ENCODE results near the gene PARK7.

PARK7 gene

DNA sequence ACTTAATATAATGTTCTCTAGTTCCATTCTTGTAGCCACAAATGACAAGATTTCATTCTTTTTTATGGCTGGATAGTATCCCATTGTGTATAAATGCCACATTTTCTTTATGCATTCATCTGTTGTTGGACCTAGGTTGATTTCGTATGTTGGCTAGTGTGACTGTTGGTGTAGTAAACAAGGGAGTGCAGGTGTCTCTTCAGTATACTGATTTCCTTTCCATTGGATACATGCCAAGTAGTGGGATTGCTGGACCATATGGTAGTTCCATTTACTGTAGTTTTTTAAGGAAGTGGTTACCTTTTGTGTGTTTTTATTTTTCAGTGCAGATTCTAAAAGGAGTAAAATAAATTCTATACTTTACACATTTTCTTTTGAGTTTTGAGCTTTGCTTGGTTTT, 5.7 kb downstream of the PARK7 start:
- Histone ChIP-seq H3K9ac (ENCODE audit: low read depth, low read length) (no peak overlapping the region), H3K4me1 (ENCODE audit: insufficient read depth, low read length) (peaks cover 6% of the 10 kb centered on the region; the same call in 1 of the 2 replicates), H3K4me3 (ENCODE audit: low read length) (no peak overlapping the region), H3K27ac (ENCODE audit: low read depth, low read length) (no peak overlapping the region), H3K36me3 (ENCODE audit: insufficient read depth, low read length) (peaks cover 90% of the 10 kb centered on the region), H3K9me3 (ENCODE audit: insufficient read depth, low read depth, low read length) (no peaks in the 10 kb centered on the region), H3K27me3 (ENCODE audit: insufficient read depth, low read length) (no peaks in the 10 kb centered on the region)
- 83% methylated on average over 1 of the region's 1 CpG for WGBS

DNA sequence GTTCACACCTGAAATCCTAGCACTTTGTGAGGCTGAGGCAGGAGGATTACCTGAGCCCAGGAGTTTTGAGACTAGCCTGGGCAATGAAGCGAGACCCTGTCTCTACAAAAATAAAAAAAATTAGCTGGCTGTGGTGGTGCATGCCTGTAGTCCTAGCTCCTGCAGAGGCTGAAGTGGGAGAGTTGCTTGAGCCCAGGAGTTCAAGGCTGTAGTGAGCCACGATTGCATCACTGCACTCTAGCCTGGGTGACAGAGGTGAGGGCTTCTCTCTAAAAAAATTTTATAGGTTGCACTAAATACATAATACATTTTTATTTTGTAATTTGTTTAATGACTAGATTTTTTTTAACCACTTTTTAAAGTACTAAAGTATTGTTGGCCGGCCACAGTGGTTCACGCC, 6.1 kb downstream of the PARK7 start:
- Histone ChIP-seq H3K36me3 (ENCODE audit: insufficient read depth, low read length) (peaks cover 93% of the 10 kb centered on the region), H3K9ac (ENCODE audit: low read depth, low read length) (no peak overlapping the region), H3K27ac (ENCODE audit: low read depth, low read length) (no peak overlapping the region), H3K4me3 (ENCODE audit: low read length) (no peak overlapping the region), H3K27me3 (ENCODE audit: insufficient read depth, low read length) (no peaks in the 10 kb centered on the region), H3K4me1 (ENCODE audit: insufficient read depth, low read length) (peaks cover 2% of the 10 kb centered on the region; the same call in 1 of the 2 replicates), H3K9me3 (ENCODE audit: insufficient read depth, low read depth, low read length) (no peaks in the 10 kb centered on the region)
- WGBS = 96% methylated on average over 4 of the region's 4 CpGs

DNA sequence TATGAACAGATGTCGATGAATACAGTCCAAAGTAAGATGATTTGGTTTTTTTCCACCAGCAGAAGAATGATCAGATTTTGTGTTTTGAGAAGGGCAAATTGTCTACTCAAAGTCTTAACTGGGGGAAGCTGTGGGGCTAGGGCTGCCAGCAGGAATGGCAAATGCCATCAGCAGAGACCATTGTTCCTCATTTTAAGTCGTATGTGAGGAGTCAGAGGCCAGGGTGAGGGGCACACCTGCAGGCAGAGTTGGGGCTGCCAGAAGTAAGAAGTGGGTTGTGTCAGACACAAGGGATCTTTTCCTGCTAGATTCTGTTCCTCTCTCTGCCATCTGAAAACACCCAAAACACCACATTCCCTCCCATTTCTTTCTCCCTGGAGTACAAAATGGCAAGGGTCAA, 8.7 kb downstream of the PARK7 start:
- H3K36me3 ChIP-seq (ENCODE audit: insufficient read depth, low read length) = peaks cover 76% of the 10 kb centered on the region
- H3K9me3 ChIP-seq (ENCODE audit: insufficient read depth, low read depth, low read length) = no peaks in the 10 kb centered on the region
- no peaks in the 10 kb centered on the region for H3K27me3 ChIP-seq (ENCODE audit: insufficient read depth, low read length)
- WGBS = 92% methylated on average over 2 of the region's 2 CpGs
- no peak overlapping the region for H3K9ac ChIP-seq (ENCODE audit: low read depth, low read length)
- no peak overlapping the region for H3K27ac ChIP-seq (ENCODE audit: low read depth, low read length)
- H3K4me3 ChIP-seq (ENCODE audit: low read length) = no peak overlapping the region
- no peaks in the 10 kb centered on the region for H3K4me1 ChIP-seq (ENCODE audit: insufficient read depth, low read length)

DNA sequence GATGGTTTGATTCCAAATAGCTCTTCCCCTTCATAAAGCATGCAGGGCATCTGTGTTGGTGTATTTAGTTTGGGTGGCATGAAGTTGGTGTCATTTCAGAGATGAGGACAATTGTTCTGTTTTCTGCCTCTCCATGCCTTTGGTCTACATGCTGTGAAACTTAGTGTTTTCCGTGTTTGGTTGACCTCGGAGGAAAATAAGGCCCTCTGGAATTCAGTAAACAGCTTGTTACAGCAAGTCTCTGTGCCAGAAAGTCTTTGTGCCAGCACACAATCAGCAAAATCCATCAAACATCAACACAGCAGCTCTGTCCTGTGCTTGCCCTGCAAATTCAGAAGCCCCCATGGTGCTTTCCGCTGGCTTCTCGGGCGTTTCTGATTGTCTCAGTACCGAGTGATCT, 9.5 kb downstream of the PARK7 start:
- no peak overlapping the region for H3K4me3 ChIP-seq (ENCODE audit: low read length)
- no peaks in the 10 kb centered on the region for H3K27me3 ChIP-seq (ENCODE audit: insufficient read depth, low read length)
- H3K9ac ChIP-seq (ENCODE audit: low read depth, low read length) = no peak overlapping the region
- H3K4me1 ChIP-seq (ENCODE audit: insufficient read depth, low read length) = no peaks in the 10 kb centered on the region
- peaks cover 76% of the 10 kb centered on the region for H3K36me3 ChIP-seq (ENCODE audit: insufficient read depth, low read length)
- WGBS = 96% methylated on average over 6 of the region's 6 CpGs
- H3K27ac ChIP-seq (ENCODE audit: low read depth, low read length) = no peak overlapping the region
- no peaks in the 10 kb centered on the region for H3K9me3 ChIP-seq (ENCODE audit: insufficient read depth, low read depth, low read length)

DNA sequence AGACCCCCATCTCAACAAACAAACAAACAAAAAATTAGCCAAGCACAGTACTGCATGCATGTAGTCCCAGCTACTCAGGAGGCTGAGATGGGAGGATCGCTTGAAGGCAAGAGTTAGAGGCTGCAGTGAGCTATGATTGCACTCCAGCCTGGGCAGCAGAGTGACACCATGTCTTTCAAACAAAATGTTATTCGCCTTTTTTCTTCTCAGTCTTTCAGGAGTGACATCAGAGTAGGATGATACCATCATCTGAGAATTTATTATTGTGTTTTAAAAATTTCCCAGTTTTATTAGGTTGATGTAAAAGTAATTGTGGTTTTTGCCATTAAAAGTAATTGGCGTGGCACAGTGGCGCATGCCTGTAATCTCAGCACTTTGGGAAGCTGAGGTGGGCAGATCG, 10.8 kb downstream of the PARK7 start:
- no peaks in the 10 kb centered on the region for H3K4me1 ChIP-seq (ENCODE audit: insufficient read depth, low read length)
- WGBS = 96% methylated on average over 5 of the region's 5 CpGs
- H3K36me3 ChIP-seq (ENCODE audit: insufficient read depth, low read length) = peaks cover 74% of the 10 kb centered on the region
- no peak overlapping the region for H3K27ac ChIP-seq (ENCODE audit: low read depth, low read length)
- no peaks in the 10 kb centered on the region for H3K27me3 ChIP-seq (ENCODE audit: insufficient read depth, low read length)
- H3K4me3 ChIP-seq (ENCODE audit: low read length) = no peak overlapping the region
- H3K9ac ChIP-seq (ENCODE audit: low read depth, low read length) = no peak overlapping the region
- H3K9me3 ChIP-seq (ENCODE audit: insufficient read depth, low read depth, low read length) = no peaks in the 10 kb centered on the region

DNA sequence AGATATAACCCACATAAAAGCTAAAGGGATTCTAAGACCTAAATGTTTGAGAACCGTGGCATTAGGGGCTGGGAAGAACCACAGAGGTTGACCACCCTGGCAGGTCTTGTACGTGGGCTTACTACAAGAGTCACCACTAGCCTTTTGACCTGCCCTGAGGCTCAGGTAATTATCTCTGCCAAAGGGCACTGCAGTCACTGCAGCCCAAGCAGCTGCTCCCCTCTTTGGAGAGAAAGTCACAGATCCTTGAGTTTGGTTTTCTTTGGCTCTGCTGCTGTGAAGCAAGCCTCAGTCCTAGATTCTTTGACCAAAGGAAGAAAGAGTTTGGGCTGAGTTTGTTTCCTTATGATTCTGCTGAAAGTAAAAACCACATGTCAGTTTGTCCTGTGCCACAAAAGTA, 11.6 kb downstream of the PARK7 start:
- no peaks in the 10 kb centered on the region for H3K27me3 ChIP-seq (ENCODE audit: insufficient read depth, low read length)
- no peaks in the 10 kb centered on the region for H3K9me3 ChIP-seq (ENCODE audit: insufficient read depth, low read depth, low read length)
- 92% methylated on average over 2 of the region's 2 CpGs for whole genome bisulfite sequencing
- H3K27ac ChIP-seq (ENCODE audit: low read depth, low read length) = no peak overlapping the region
- no peak overlapping the region for H3K4me3 ChIP-seq (ENCODE audit: low read length)
- H3K36me3 ChIP-seq (ENCODE audit: insufficient read depth, low read length) = peaks cover 70% of the 10 kb centered on the region
- no peaks in the 10 kb centered on the region for H3K4me1 ChIP-seq (ENCODE audit: insufficient read depth, low read length)
- no peak overlapping the region for H3K9ac ChIP-seq (ENCODE audit: low read depth, low read length)

DNA sequence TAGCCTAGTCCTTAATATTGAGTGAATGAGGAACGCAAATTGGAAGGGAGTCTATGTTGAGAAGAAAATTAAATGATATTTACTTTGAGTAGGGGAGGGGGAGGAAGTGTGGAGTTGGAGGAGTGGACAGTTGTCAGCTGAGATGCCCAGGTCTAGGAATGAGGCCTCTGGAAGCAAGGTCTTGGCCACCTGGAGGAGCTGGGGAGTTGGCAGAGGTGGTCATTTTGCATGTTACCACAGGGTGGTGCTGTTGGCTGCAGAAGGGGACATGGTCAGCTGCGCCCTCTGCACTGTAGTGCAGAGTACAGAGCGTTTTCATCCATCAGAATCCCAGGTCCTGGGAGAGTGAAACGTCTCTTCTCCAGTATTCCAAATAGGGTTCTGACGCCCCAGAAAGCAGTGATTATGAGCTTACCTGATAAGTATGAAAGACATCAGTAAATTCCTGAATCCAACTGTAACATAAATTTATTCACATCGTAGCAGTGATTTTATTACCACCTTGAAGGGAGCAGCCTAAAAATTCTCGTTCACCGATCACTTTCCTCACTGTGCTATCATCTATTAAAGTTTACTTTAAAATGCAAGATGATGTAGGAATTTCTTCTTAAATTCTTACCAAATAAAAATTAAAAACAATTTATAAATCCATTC, 13.8 kb downstream of the PARK7 start:
- H3K9me3 ChIP-seq (ENCODE audit: insufficient read depth, low read depth, low read length) = no peaks in the 10 kb centered on the region
- H3K9ac ChIP-seq (ENCODE audit: low read depth, low read length) = no peak overlapping the region
- no peak overlapping the region for H3K27ac ChIP-seq (ENCODE audit: low read depth, low read length)
- no peaks in the 10 kb centered on the region for H3K27me3 ChIP-seq (ENCODE audit: insufficient read depth, low read length)
- 63% methylated on average over 6 of the region's 8 CpGs for WGBS
- no peak overlapping the region for H3K4me3 ChIP-seq (ENCODE audit: low read length)
- no peaks in the 10 kb centered on the region for H3K4me1 ChIP-seq (ENCODE audit: insufficient read depth, low read length)
- H3K36me3 ChIP-seq (ENCODE audit: insufficient read depth, low read length) = peaks cover 69% of the 10 kb centered on the region

DNA sequence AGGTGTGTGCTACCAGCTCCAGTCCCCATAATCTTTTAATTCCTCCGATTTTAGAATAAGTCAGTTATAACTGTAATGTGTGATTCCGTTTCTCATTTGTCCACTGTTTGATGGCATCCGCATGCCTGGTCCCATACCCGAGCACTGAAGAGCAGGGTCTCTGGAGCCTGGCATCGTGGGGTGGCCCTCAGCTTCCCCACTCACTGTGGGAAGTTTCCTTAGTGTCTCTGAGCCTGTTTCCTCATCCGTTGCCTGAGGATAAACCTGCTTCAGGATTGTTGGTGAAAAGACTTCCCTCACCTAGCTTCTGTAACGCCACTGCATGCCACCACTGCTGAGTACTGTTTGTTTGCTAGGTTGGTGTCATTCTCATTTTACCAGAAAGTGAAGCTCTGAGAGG, 19.5 kb downstream of the PARK7 start:
- H3K9me3 ChIP-seq (ENCODE audit: insufficient read depth, low read depth, low read length) = no peaks in the 10 kb centered on the region
- 97% methylated on average over 7 of the region's 7 CpGs for WGBS
- peaks cover 82% of the 10 kb centered on the region for H3K36me3 ChIP-seq (ENCODE audit: insufficient read depth, low read length)
- no peak overlapping the region for H3K4me3 ChIP-seq (ENCODE audit: low read length)
- H3K4me1 ChIP-seq (ENCODE audit: insufficient read depth, low read length) = no peaks in the 10 kb centered on the region
- no peaks in the 10 kb centered on the region for H3K27me3 ChIP-seq (ENCODE audit: insufficient read depth, low read length)
- H3K9ac ChIP-seq (ENCODE audit: low read depth, low read length) = no peak overlapping the region
- H3K27ac ChIP-seq (ENCODE audit: low read depth, low read length) = no peak overlapping the region

DNA sequence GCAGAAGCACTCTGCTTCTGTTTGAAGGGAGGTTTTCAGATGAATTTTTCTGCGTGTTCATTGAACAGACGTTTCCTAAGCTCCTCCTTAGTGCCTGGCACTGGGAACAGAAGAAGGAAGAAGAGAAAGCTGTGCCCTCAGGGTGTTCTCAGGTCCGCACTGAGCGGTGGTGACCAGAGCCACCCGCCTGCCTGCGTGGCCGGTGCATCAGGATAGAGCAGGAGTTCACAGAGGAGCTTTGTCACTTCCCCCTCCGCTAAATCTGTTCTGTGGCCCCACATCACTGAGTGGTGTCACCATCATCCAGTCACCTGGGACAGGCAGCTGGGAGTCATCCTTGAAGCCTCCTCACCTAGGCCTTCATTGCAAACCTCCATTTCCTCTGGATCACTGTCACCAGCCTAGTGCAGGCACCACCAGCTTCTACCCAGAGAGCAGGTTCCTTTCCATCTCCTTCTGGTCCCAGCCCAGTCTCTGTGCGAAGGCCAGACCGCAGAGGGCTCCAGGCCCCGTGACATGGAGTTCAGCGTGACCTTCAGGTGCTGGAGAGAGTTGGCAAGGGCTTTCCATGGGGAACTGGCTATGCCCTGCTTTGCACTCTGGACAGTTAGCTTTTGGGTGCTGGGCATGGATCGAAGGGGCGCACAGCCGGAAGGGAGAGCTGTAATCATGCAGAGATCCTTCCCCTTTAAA, 21.7 kb downstream of the PARK7 start:
- Histone ChIP-seq H3K4me3 (ENCODE audit: low read length) (no peak overlapping the region), H3K9me3 (ENCODE audit: insufficient read depth, low read depth, low read length) (no peaks in the 10 kb centered on the region), H3K27ac (ENCODE audit: low read depth, low read length) (no peak overlapping the region), H3K4me1 (ENCODE audit: insufficient read depth, low read length) (no peaks in the 10 kb centered on the region), H3K36me3 (ENCODE audit: insufficient read depth, low read length) (peaks cover 74% of the 10 kb centered on the region), H3K27me3 (ENCODE audit: insufficient read depth, low read length) (no peaks in the 10 kb centered on the region), H3K9ac (ENCODE audit: low read depth, low read length) (no peak overlapping the region)
- 94% methylated on average over 15 of the region's 15 CpGs for WGBS

DNA sequence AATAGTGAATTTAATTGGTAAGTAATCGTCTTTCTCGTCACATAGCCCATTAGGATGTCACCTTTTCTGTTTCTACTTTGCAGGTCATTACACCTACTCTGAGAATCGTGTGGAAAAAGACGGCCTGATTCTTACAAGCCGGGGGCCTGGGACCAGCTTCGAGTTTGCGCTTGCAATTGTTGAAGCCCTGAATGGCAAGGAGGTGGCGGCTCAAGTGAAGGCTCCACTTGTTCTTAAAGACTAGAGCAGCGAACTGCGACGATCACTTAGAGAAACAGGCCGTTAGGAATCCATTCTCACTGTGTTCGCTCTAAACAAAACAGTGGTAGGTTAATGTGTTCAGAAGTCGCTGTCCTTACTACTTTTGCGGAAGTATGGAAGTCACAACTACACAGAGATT, 23.3 kb downstream of the PARK7 start:
- no peak overlapping the region for H3K27ac ChIP-seq (ENCODE audit: low read depth, low read length)
- no peak overlapping the region for H3K9ac ChIP-seq (ENCODE audit: low read depth, low read length)
- peaks cover 63% of the 10 kb centered on the region for H3K36me3 ChIP-seq (ENCODE audit: insufficient read depth, low read length)
- no peaks in the 10 kb centered on the region for H3K4me1 ChIP-seq (ENCODE audit: insufficient read depth, low read length)
- no peaks in the 10 kb centered on the region for H3K9me3 ChIP-seq (ENCODE audit: insufficient read depth, low read depth, low read length)
- WGBS = 95% methylated on average over 15 of the region's 15 CpGs
- H3K4me3 ChIP-seq (ENCODE audit: low read length) = no peak overlapping the region
- no peaks in the 10 kb centered on the region for H3K27me3 ChIP-seq (ENCODE audit: insufficient read depth, low read length)

DNA sequence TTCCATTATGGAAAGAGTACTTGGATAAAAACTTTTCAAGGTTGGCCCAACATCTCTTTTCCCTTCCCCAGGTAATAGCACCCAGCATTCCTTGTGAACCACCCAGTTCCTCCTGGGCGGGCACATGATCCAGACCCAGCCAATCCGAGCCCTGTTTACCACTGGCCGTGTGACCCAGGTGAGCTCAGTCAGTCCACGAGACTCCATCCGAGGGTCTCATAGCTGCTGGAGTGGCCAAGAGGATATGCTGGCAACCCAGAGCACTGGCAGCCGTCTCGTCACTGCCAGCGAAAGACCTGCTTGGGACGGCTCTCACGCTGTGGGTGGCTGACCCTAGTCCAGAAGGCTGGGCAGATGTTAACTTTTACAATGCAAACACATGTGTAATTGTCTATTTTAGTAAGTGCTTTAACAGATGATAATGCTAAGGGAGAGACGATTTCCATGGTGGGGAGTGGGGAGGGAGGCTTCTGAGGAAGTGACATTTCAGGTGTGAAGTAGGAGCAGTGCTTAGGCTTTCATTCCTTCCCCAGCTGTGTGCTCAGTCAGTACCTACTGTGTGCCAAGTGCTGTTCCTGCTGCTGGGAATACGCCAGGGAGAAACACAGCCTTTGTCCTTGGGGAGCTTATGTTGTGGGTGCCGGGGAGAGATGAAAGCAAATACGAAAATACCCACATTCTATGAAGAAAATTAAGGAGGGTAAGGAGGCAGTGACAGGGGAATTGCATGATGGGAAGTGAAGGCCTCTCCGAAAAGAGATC, 24.5 kb downstream of the PARK7 start:
- Histone ChIP-seq H3K27ac (ENCODE audit: low read depth, low read length) (no peak overlapping the region), H3K27me3 (ENCODE audit: insufficient read depth, low read length) (no peaks in the 10 kb centered on the region), H3K4me3 (ENCODE audit: low read length) (no peak overlapping the region), H3K36me3 (ENCODE audit: insufficient read depth, low read length) (peaks cover 59% of the 10 kb centered on the region), H3K9ac (ENCODE audit: low read depth, low read length) (no peak overlapping the region), H3K4me1 (ENCODE audit: insufficient read depth, low read length) (no peaks in the 10 kb centered on the region), H3K9me3 (ENCODE audit: insufficient read depth, low read depth, low read length) (no peaks in the 10 kb centered on the region)
- 93% methylated on average over 15 of the region's 15 CpGs for WGBS

All from HUES64 (cell line).